Dendritic cell treated with granulocyte-macrophage colony-stimulating factor and Interleukin-4, amounts not matched to agents 40 ng/mL and 50 ng/mL, for 4 days (primary cell): ENCODE measurements around the gene KTN1.

ENCODE experiments used
- H3K27ac Mint-ChIP-seq: one replicate; pipeline ENCODE4 v1.8.0; 2022; ENCODE audit warnings: mild to moderate bottlenecking, mixed read lengths
- H3K27me3 Mint-ChIP-seq: one replicate; pipeline ENCODE4 v1.8.0; 2022; ENCODE audit warnings: mild to moderate bottlenecking, mixed read lengths
- H3K36me3 Mint-ChIP-seq: one replicate; pipeline ENCODE4 v1.8.0; 2022; ENCODE audit warnings: low read depth, mixed read lengths
- H3K4me1 Mint-ChIP-seq: one replicate; pipeline ENCODE4 v1.8.0; 2022; ENCODE audit warnings: low read depth, mixed read lengths
- H3K4me3 Mint-ChIP-seq: one replicate; pipeline ENCODE4 v1.8.0; 2022; ENCODE audit warnings: mild to moderate bottlenecking, moderate library complexity, mixed read lengths
- H3K9me3 Mint-ChIP-seq: one replicate; pipeline ENCODE4 v1.8.0; 2022; ENCODE audit warnings: mixed read lengths
- intact Hi-C: fragments of 100-400 bp; cut with micrococcal nuclease; formaldehyde crosslinking; loops from one replicate; pipeline ENCODE4 v1.15.0; 2022

KTN1 gene

DNA sequence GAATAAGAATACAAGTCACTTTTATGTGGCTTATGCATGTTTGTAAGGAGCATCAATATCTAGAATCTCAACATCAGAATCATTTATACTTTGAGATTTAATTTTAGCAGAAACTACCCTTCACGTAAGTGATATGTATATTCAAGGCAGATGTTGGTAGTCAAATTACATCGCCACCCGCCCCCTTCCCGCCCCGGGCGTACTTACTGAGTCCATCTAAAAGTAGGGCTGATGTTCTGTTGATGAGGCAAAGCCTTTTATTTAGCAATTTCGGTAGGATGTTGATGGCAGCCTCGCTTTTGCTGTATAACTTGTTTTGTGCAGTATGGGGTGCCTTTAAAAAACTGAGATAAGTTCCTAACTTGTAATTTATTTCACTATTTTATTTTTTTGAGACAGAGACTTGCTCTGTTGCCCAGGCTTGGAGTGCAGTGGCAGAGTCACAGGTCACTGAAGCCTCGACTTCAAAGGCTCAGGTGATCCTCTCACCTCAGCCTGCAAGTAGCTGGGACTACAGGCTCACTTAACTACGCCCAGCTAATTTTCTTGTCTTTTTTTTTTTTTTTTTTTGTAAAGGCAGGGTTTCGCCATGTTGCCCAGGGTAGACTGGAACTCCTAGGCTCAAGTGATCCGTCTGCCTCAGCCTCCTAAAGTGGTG, 30.8 kb downstream of the KTN1 start:
- Mint-ChIP-seq H3K36me3 (peaks cover 51% of the 10 kb centered on the region), H3K27ac (no peak overlapping the region), H3K9me3 (no peaks in the 10 kb centered on the region), H3K4me1 (peaks cover 32% of the 10 kb centered on the region), H3K4me3 (no peak overlapping the region), H3K27me3 (no peaks in the 10 kb centered on the region)
- intact Hi-C loops, result no loop called here

DNA sequence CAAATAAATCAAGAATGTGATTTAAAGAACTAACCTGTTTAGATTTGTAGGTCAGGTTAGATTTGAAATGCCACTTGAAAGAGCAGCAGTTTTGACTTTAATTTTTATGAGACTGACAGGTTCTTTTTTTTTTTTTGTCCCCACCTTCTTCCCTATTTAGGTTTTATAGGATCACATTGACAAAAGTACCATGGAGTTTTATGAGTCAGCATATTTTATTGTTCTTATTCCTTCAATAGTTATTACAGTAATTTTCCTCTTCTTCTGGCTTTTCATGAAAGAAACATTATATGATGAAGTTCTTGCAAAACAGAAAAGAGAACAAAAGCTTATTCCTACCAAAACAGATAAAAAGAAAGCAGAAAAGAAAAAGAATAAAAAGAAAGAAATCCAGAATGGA, 31.9 kb downstream of the KTN1 start:
- peaks cover 32% of the 10 kb centered on the region for H3K4me1 Mint-ChIP-seq
- peaks cover 62% of the 10 kb centered on the region for H3K36me3 Mint-ChIP-seq
- intact Hi-C loops, result no loop called here
- H3K27me3 Mint-ChIP-seq, result no peaks in the 10 kb centered on the region
- no peak overlapping the region for H3K4me3 Mint-ChIP-seq
- H3K27ac Mint-ChIP-seq, result no peak overlapping the region
- H3K9me3 Mint-ChIP-seq, result no peaks in the 10 kb centered on the region

DNA sequence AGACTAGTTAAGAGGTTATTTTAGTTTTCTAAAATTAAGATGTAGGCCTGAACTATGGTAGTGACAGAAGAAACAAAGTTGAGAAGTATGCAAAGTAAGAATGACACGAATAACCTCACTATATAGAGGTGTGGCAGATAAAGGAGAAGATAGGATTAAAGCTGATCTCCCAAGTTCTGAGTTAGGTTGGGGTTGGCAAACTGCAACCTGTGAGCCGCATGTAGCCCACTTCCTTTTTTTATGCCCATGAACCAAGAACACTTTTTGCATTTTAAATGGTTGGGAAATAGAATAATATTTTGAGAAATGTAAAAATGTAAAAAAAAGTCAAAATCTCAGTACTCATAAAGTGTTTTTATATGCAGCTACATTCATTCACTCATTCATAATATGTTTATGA, 34.3 kb downstream of the KTN1 start:
- peaks cover 16% of the 10 kb centered on the region for H3K4me1 Mint-ChIP-seq
- H3K9me3 Mint-ChIP-seq, result no peaks in the 10 kb centered on the region
- peaks cover 81% of the 10 kb centered on the region for H3K36me3 Mint-ChIP-seq
- H3K27me3 Mint-ChIP-seq, result no peaks in the 10 kb centered on the region
- H3K27ac Mint-ChIP-seq, result no peak overlapping the region
- no peak overlapping the region for H3K4me3 Mint-ChIP-seq
- intact Hi-C loops, result no loop called here

DNA sequence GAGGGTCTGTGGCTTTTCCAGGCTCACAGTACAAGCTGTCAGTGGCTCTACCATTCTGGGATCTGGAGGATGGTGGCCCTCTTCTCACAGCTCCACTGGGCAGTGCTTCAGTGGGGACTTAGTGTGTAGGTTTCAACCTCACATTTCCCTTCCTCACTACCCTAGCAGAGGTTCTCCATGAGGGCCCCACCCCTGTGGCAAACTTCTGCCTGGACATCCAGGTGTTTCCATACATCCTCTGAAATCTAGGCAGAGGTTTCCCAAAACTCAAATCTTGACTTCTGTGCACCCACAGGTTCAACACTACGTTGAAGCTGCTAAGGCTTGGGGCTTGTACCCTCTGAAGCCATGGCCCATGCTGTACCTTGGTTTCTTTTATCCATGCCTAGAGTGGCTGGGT, 40.3 kb downstream of the KTN1 start:
- Mint-ChIP-seq H3K27me3 (no peaks in the 10 kb centered on the region), H3K27ac (no peak overlapping the region), H3K4me3 (no peak overlapping the region), H3K36me3 (peaks cover 94% of the 10 kb centered on the region), H3K9me3 (no peaks in the 10 kb centered on the region), H3K4me1 (no peaks in the 10 kb centered on the region)
- intact Hi-C loops, result no loop called here

DNA sequence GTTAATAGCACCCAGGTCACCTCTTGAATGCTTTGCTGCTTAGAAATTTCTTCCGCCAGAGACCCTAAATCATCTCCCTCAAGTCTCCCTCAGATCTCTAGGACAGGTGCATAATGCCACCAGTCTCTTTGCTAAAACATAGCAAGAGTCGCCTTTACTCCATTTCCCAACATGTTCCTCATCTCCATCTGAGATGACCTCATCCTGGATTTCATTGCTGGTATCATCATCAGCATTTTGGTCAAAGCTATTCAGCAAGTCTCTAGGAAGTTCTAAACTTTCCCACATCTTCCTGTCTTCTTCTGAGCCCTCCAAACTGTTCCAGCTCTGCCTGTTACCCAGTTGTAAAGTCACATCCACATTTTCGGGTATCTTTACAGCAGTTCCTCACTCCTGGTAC, 41.0 kb downstream of the KTN1 start:
- peaks cover 94% of the 10 kb centered on the region for H3K36me3 Mint-ChIP-seq
- no peak overlapping the region for H3K4me3 Mint-ChIP-seq
- intact Hi-C loops, result no loop called here
- no peak overlapping the region for H3K27ac Mint-ChIP-seq
- H3K4me1 Mint-ChIP-seq, result no peaks in the 10 kb centered on the region
- H3K27me3 Mint-ChIP-seq, result no peaks in the 10 kb centered on the region
- no peaks in the 10 kb centered on the region for H3K9me3 Mint-ChIP-seq

DNA sequence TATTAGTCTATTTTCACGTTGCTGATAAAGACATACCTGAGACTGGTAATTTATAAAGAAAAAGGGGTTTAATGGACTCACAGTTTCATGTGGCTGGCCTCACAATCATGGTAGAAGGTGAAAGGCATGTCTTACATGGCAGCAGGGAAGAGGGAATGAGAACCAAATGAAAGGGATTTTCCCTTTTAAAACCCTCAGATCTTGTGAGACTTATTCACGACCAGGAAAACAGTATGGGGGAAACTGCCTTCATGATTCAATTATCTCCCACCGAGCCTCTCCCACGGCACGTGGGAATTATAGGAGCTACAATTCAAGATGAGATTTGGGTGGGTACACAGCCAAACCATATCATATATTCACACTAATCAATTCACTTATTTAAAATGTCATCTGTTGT, 41.4 kb downstream of the KTN1 start:
- Mint-ChIP-seq H3K4me3 (no peak overlapping the region), H3K27me3 (no peaks in the 10 kb centered on the region), H3K9me3 (no peaks in the 10 kb centered on the region), H3K27ac (no peak overlapping the region), H3K4me1 (no peaks in the 10 kb centered on the region), H3K36me3 (peaks cover 94% of the 10 kb centered on the region)
- intact Hi-C loops, result no loop called here

DNA sequence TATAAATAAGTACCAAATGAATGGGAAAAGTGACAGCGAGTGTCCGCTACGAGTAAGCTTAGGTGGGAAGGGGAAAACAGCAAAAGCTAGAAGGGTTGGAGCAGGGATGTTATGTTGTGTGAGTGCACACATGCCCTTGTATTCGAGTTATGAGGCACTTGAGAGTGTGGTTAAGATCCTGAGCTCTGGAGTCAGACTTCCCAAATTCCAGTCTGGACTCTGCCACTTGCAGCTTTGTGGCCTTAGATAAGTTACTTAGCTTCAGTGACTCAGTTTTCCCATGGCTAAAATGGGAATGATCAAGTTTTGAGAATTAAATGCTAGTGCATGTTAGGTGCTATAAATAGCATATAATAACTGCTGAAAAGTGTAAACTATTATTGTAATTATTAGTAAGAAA, 44.9 kb downstream of the KTN1 start:
- Mint-ChIP-seq H3K4me1 (no peaks in the 10 kb centered on the region), H3K27me3 (no peaks in the 10 kb centered on the region), H3K27ac (no peak overlapping the region), H3K9me3 (no peaks in the 10 kb centered on the region), H3K4me3 (no peak overlapping the region), H3K36me3 (peaks cover 91% of the 10 kb centered on the region)
- intact Hi-C loops, result no loop called here

DNA sequence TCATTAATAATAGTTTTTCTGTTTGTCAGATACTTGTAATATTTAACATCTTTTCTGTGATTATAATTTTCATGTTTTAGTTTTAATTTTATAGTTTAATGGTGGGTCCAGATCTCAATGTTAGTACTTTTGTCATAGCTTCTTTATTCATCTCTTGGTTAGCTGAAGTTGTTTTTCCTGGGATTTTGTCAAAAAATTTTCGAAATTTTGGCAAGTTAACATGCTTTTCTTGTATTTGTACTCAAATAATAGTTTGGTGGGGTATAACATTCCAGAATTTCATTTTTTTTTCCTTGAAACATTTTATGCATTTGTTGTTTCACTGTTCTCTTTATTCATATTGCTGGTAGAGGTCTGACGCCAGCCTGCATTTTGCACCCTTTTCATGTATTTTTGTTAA, 45.5 kb downstream of the KTN1 start:
- no peaks in the 10 kb centered on the region for H3K9me3 Mint-ChIP-seq
- no peaks in the 10 kb centered on the region for H3K4me1 Mint-ChIP-seq
- intact Hi-C loops, result no loop called here
- H3K4me3 Mint-ChIP-seq, result no peak overlapping the region
- peaks cover 91% of the 10 kb centered on the region for H3K36me3 Mint-ChIP-seq
- no peaks in the 10 kb centered on the region for H3K27me3 Mint-ChIP-seq
- H3K27ac Mint-ChIP-seq, result no peak overlapping the region

DNA sequence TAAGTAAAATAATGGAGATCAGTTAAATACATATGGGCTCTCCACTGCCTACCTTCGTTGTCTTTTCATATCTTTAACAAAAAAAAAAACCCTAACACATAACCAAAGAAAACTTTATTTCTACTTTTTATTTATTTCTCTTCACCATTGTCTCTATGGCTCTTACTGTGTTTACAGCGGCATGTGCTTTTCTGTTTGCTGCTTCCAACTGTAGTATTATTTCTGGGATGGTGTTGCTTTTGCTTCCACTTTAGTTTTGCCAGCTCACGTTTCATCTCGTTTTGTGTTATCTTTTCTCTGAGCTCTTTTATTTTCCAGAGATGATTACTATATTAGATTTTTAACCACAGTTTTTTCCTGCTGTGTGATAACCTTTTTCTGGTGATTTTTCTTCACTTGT, 46.1 kb downstream of the KTN1 start:
- H3K4me3 Mint-ChIP-seq, result no peak overlapping the region
- H3K36me3 Mint-ChIP-seq, result peaks cover 91% of the 10 kb centered on the region
- no peaks in the 10 kb centered on the region for H3K4me1 Mint-ChIP-seq
- H3K27me3 Mint-ChIP-seq, result no peaks in the 10 kb centered on the region
- H3K9me3 Mint-ChIP-seq, result no peaks in the 10 kb centered on the region
- H3K27ac Mint-ChIP-seq, result no peak overlapping the region
- intact Hi-C loops, result no loop called here

DNA sequence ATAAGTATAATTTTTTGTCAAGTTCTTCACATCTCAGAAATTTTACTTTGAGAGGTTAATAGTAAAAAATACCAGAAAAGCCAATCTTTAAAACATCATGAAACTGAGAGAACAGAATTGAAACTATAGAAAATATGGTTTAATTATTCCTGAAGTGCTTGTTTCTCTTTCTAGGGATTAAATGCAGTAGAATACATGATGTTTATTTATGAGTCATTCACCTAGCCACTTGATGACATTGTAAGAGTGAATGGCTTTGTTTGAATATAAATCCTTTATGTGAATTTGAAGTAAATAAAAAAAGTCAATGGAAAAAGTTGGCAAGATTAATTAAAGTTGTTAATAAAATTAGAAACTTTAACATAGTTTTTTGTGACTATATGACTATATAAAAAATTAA, 48.4 kb downstream of the KTN1 start:
- H3K4me3 Mint-ChIP-seq, result no peak overlapping the region
- no peaks in the 10 kb centered on the region for H3K9me3 Mint-ChIP-seq
- H3K27me3 Mint-ChIP-seq, result no peaks in the 10 kb centered on the region
- H3K36me3 Mint-ChIP-seq, result peaks cover 94% of the 10 kb centered on the region
- intact Hi-C loops, result no loop called here
- H3K27ac Mint-ChIP-seq, result no peak overlapping the region
- H3K4me1 Mint-ChIP-seq, result no peaks in the 10 kb centered on the region

DNA sequence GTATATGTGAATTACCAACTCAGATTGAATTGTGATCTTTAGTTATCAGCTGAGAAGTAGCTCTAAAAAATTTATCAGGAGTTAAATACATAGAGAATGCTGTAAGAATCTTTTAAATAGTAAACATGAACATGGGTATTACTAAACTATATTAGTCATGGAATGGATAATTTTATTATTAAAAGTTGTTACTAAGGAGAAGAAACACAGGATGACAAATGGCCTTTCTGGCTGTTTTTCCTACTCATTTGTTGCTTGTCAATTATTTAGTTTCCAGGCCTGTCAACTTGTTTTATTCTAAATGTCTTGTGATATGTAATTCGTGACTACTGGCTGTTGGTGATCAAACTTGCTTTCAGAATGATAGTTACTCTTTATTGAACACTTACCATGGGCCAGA, 58.7 kb downstream of the KTN1 start:
- Mint-ChIP-seq H3K4me1 (peaks cover 4% of the 10 kb centered on the region), H3K27ac (no peak overlapping the region), H3K9me3 (no peaks in the 10 kb centered on the region), H3K36me3 (peaks cover 89% of the 10 kb centered on the region), H3K27me3 (no peaks in the 10 kb centered on the region), H3K4me3 (no peak overlapping the region)
- intact Hi-C loops, result loop anchor here (5.0 kb wide), 1 partner anchor 34 kb away; no protein-coding TSS in a partner anchor

DNA sequence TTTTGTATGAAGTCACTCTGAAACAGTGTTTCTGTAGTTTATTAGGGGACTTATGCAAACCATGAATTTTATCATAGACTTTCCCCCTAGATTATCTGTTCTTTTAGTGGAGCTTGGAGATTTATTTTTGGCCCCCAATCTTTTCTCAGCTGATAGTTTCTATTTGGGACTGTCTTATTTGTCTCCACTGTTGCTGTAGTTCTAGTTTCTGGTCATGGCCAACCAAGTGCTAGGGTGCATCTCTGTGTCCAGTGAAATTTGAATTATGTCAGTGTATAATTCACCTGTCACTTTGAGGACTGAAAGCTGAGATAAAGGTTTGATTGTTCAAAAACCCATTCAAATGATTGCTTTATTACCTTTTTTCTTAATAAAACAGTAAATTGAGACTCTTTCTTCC, 61.3 kb downstream of the KTN1 start:
- H3K27ac Mint-ChIP-seq, result no peak overlapping the region
- H3K4me3 Mint-ChIP-seq, result no peak overlapping the region
- H3K27me3 Mint-ChIP-seq, result no peaks in the 10 kb centered on the region
- peaks cover 91% of the 10 kb centered on the region for H3K36me3 Mint-ChIP-seq
- intact Hi-C loops, result no loop called here
- H3K4me1 Mint-ChIP-seq, result peaks cover 13% of the 10 kb centered on the region
- no peaks in the 10 kb centered on the region for H3K9me3 Mint-ChIP-seq

DNA sequence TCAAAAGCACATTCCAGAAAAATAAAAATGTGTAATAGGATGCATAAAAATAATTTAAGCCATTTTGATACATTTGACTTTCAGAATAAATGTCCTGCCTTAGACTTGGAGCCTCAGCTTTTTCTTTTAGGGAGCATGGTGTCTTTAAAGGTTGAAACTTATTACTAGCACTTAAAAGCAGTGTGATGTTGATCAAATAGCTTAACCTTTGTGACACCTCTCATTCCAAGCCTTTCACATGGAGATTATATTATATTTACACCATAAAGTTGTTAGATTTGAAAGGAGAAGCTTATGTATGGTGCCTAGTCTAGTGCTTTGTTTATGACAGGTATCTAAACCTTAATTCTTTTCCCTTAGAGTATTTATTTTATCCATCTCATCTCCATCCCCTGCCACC, 61.9 kb downstream of the KTN1 start:
- Mint-ChIP-seq H3K4me1 (peaks cover 13% of the 10 kb centered on the region), H3K27me3 (no peaks in the 10 kb centered on the region), H3K9me3 (no peaks in the 10 kb centered on the region), H3K27ac (no peak overlapping the region), H3K4me3 (no peak overlapping the region), H3K36me3 (peaks cover 90% of the 10 kb centered on the region)
- intact Hi-C loops, result no loop called here

DNA sequence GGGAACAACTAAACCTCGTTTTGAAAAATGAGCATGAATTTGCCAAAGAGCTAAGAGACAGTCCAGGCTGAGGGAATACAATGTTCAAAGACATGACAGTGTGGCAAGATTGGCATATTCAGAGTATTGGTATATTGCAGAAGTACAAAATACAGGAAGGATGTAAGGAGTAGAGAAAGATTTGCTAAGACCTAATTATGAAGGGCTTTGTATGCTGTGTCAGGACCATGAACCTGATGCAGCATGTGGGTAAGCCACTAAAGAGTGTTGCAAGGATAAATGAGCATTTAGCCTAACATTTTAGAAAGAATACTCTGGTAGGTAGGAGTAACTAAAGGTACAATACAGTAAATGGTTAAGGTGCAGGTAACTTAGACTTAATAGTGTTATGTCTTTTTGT, 65.1 kb downstream of the KTN1 start:
- H3K4me3 Mint-ChIP-seq, result no peak overlapping the region
- intact Hi-C loops, result no loop called here
- H3K4me1 Mint-ChIP-seq, result peaks cover 9% of the 10 kb centered on the region
- H3K27ac Mint-ChIP-seq, result no peak overlapping the region
- peaks cover 88% of the 10 kb centered on the region for H3K36me3 Mint-ChIP-seq
- no peaks in the 10 kb centered on the region for H3K27me3 Mint-ChIP-seq
- H3K9me3 Mint-ChIP-seq, result no peaks in the 10 kb centered on the region
